GM12875 (cell line): ENCODE data around the gene PNPLA6.

Experiments used
- H3K4me3 ChIP-seq: one replicate; pipeline ENCODE4 v1.5.1; 2011; ENCODE audit warnings: low read depth, low read length, control low read depth
- TF ChIP-seq, protein P1 (sequence below): IDR thresholded peaks from 2 replicates; pipeline ENCODE4 v1.5.1; 2011; ENCODE audit warnings: low read depth, mild to moderate bottlenecking, control low read depth, inconsistent platforms, low read length, moderate library complexity, borderline replicate concordance; ENCODE audit not compliant: insufficient read depth

PNPLA6 gene

DNA sequence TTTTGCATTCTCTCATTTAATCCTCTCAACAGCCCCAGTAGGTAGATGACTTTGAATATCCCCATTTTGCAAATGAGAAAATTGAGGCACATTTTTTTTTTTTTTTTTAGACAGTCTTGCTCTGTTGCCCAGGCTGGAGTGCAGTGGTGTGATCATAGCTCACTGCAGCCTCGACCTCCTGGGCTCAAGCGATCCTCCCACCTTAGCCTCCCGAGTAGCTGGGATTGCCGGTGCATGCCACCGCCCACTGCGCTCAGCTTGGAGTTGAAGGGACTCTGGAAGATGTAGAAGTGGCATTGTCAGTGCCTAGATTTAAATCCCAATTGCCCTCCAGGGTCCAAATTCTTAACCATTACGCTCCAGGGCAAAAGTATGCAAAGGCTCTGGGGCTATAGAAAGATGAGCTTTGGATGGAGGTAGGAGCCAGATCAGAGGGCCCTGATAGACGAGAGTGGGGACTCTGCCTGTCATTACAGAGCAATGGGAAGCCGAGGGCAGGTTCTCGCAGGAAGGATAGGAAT lies 13.9 kb upstream of the PNPLA6 start:
- H3K4me3 ChIP-seq: no peak overlapping the region
- TF ChIP-seq, protein P1, sequence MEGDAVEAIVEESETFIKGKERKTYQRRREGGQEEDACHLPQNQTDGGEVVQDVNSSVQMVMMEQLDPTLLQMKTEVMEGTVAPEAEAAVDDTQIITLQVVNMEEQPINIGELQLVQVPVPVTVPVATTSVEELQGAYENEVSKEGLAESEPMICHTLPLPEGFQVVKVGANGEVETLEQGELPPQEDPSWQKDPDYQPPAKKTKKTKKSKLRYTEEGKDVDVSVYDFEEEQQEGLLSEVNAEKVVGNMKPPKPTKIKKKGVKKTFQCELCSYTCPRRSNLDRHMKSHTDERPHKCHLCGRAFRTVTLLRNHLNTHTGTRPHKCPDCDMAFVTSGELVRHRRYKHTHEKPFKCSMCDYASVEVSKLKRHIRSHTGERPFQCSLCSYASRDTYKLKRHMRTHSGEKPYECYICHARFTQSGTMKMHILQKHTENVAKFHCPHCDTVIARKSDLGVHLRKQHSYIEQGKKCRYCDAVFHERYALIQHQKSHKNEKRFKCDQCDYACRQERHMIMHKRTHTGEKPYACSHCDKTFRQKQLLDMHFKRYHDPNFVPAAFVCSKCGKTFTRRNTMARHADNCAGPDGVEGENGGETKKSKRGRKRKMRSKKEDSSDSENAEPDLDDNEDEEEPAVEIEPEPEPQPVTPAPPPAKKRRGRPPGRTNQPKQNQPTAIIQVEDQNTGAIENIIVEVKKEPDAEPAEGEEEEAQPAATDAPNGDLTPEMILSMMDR: no peak

DNA sequence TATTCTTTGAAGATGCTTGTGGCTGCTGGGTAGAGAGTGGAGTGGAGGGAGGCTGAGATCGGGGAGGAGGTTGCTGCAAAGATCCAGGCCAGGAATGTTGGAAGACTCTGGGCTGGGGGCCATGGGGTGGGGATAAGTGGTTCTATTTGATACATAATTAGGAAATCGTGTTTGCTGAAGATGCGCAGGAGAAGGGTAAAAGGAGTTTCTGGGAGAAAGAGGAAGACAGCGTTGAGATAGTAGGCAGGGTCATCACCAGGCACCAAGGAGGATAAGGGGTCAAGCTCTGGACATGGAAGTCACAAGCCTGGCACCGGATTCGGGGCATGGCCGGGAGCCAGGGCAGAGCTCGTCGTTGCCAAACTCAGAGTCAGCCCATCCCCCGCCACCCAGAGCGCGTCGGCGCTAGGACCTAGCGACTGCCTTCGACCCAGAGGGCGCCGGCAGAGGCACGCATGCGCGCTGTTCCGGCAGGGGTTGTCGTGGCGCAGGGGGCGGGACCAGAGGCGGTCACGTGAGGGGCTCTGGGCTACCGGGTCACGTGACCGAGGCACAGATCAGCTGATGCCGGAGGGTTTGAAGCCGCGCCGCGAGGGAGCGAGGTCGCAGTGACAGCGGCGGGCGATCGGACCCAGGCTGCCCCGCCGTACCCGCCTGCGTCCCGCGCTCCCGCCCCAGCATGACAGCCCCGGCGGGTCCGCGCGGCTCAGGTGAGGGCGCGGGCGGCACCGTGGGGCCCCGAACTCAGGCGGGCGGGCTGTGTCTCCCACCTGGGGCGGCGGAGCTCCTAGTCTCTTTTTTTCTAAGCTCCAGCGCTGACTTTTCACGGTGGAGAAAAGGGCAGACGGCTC lies 13.2 kb upstream of the PNPLA6 start, which contains the start of gene MCOLN1:
MCOLN1 (plus strand) TSS at position 553 of the 851 bp plus-strand sequence; CDS start at position 680, 127 bp downstream.
- TF ChIP-seq, protein P1: no peak
- H3K4me3 ChIP-seq: peak within 1 kb of the TSS; percentile 67

DNA sequence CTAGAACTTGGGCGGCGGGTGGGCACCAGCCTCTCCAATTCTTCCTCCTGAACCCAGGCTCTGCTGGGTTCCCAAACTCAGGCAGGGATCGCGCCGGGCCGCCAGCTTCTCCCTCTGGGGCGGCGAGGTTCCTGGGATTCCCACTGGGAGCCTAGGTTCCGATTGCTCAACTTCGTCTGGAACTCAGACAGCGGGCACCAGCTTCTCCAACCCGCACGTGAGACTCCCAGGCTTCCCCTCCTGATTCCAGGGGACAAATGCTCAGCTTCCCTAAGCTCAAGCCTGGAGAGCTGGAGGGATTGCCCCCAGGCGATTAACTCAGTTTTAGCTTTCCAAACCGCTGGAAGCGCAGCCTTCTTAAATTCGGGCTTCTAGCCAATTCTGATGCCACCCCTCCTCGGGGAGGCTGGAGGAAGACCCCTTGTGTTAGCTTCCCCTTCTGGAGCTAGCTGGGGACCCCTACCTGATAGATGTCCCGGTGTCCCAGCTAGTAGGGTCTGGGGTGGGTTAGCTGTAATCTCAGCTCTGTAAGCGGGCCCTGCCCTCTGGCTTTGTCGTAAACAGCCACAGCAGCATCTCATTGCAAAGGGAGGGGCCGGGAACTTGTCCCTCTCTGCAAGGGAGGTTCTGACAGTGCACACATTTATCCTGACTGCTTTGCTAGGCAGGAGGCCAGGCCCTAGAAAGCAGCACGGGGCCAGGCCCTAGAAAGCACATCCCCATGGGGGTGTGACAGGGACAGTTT lies 12.4 kb upstream of the PNPLA6 start:
- H3K4me3 ChIP-seq: peak overlapping the region; percentile 67
- TF ChIP-seq, protein P1: no peak

DNA sequence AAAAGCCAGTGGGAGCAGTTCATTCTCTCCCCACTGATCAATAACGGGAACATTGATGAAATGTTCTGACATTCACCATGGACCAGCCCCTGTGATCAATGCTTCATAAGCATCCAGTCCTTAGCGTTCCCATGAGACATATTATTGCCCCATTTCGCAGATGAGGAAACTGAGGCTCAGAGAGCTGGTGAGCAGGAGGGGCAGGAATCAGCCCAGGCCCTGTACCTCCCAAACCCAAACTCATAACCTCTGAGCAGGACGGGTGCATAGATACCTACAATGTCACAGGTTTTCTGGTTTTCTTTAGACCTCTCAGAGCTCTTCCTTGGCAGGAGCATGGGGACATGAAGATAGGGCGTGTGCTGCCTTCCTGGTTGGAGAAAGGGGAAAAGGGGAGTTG lies 11.0 kb upstream of the PNPLA6 start:
- no peak overlapping the region for H3K4me3 ChIP-seq
- TF ChIP-seq, protein P1: no peak

DNA sequence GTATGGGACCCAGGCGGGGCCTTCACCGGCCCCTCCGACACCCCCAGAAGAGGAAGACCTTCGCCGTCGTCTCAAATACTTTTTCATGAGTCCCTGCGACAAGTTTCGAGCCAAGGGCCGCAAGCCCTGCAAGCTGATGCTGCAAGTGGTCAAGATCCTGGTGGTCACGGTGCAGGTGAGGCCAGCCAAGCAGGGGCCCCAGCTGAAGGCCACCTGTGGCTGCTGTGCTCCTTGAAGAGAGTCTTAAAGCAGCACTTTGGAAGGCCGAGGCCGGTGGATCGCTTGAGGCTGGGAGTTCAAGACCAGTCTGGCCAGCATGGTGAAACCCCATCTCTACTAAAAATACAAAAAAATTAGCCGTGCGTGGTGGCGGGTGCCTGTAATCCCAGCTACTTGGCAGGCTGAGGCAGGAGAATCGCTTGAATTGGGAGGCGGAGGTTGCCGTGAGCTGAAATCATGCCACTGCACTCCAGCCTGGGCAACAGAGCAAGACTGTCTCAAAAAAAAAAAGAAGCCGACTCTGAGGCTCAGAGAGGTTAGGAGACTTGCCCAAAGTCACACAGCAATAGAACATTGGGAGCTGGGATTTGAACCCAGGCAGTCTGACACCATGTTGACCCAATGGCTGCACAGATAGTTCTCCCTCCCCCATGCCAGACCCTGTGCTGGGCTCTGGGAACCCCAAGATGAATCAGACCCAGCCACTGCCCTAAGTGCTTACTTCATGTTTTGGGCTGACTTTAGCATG lies 10.4 kb upstream of the PNPLA6 start:
- TF ChIP-seq, protein P1: no peak
- no peak overlapping the region for H3K4me3 ChIP-seq

DNA sequence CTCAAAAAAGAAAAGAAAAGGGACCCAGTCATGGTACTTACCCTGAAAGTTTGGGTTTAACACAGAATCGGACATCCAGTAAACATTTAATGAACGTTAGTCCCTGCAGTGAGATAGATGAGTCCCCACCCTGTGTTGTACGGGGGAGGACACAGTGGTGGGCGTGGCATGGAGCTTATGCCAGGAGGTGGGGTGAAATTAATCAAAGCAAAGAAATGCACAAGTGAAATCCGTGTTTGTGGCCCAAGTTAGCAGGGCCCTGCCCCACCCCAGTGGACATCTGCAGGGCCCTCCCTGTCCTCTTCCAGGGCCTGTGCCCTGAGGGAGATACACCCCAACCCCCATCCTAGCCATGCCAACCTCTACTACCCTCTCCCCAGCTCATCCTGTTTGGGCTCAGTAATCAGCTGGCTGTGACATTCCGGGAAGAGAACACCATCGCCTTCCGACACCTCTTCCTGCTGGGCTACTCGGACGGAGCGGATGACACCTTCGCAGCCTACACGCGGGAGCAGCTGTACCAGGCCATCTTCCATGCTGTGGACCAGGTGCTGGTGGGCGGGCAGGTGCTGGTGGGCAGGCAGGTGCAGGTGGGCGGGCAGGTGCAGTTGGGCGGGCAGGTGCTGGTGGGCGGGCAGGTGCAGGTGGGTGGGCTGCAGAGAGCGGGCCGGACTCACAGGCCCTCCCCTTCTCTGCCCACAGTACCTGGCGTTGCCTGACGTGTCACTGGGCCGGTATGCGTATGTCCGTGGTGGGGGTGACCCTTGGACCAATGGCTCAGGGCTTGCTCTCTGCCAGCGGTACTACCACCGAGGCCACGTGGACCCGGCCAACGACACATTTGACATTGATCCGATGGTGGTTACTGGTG lies 9.2 kb upstream of the PNPLA6 start:
- TF ChIP-seq, protein P1: no peak
- H3K4me3 ChIP-seq: no peak overlapping the region
